GM19035 (cell line): ENCODE measurements around the gene SH3GL3.

ENCODE experiments used
- ATAC-seq: cut with Tn5 transposase; IDR thresholded peaks from one replicate; pipeline ENCODE4 v1.9.1; 2021; ENCODE audit not compliant: unreplicated experiment

SH3GL3 gene

GRCh38 chr15:83658430-83659416, 211.6 kb downstream of the SH3GL3 start:
- ATAC-seq = no peak

- ATAC-seq = no peak
These were observed 212.3 kb downstream of the SH3GL3 start for GRCh38 chr15:83659417-83659812.

- ATAC-seq = no peak
These were observed 218.3 kb downstream of the SH3GL3 start for GRCh38 chr15:83665480-83665879.
